Heart left ventricle (tissue), 13 donors: ENCODE data around the gene RBMS3.

Experiments
- CTCF ChIP-seq, 12 donors: fragments of 200-600 bp; sonication (generic) in 4 of 12; IDR thresholded peaks; one replicate each; pipeline versions ENCODE4 v1.5.0 to v1.8.0; 2018 to 2022; ENCODE audit warnings: antibody characterized with exemption in 12 of 12, mild to moderate bottlenecking in 5 of 12
- POLR2A ChIP-seq, 2 donors: fragments of 450-650 bp; IDR thresholded peaks; one replicate each; pipeline ENCODE4 v1.6.1; 2017; ENCODE audit warnings: antibody characterized with exemption in 2 of 2, mild to moderate bottlenecking in 2 of 2, moderate library complexity in 2 of 2
- donor health status: ischemic (EF 13 %, LVEDD 7.1; RV severe dilation, severe dysfunction).
- donor health status: DM: no; HTN: yes; CAD: no.
- donor health status: DM: no; HTN: no; CAD: no.
- donor health status: ischemic (EF 25% LVEDD 6.9; RV normal size, moderate dysfunction).
- donor health status: ischemic (EF 25% LVEDD 5.7; RV mildly dilated, moderate dysfunction).
- donor health status: ischemic (EF 35%, LVEDD 5.7; RV mildly dilated, moderate dysfunction).
- donor health status: nonischemic (EF 11% LVEDD 7.7; RV severe dilation, severe dysfunction).
- donor health status: DM: yes; HTN: yes; CAD: no.
- donor health status: PGD.
- donor health status: ischemic (EF 29% LVEDD 5.4; RV normal size, mild dysfunction).
- donor health status: nonischemic (EF 23%, LVEDD 6.1; RV moderate dilation, normal function).

DNA sequence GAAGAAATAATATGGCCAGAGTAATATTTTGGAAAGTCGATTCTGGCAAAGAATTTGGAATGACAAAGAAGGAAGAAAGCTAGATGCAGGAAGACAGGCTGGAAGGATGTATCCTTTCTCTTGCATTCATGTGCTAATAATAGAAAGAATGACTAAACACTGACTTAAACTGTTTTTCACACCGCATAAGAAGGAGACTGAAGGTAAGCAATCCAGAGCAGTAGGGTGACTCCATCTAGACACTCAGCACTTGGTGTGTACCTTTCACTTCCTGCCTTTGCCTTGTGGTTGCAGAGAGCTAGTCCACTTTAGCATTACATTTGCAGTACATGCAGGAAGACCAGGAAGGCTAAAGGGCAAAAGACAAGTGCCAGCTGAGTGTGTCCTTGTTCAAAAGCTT, 234.6 kb downstream of the RBMS3 start:
- TF ChIP-seq CTCF (IDR thresholded peaks at IDR 0.05) = no peak
- TF ChIP-seq POLR2A (IDR thresholded peaks at IDR 0.05) = no peak
